ENCODE results near the gene ATXN7. TPM values are rescaled to one million over a fixed set of nuclear protein-coding genes. Genes with fewer than 3 reads are reported as not detected.

Gene ATXN7
- total RNA-seq, 4 donors from 2014 or later = 20.9 to 28.2 (median 22.6) TPM

- Histone ChIP-seq H3K4me1 (peaks cover 12 to 33% (median 29%) of the 10 kb centered on the region in 4 donors), H3K27me3 (no peaks in the 10 kb centered on the region), H3K4me3 (no peak overlapping the region), H3K9me3 (no peaks in the 10 kb centered on the region), H3K27ac (replicated peaks in 1 of 4) (peak overlapping the region in 3 of 4 donors; percentile 1 to 55 (median 33)), H3K36me3 (peaks cover 40 to 97% (median 82%) of the 10 kb centered on the region in 4 donors)
- no peak for TF ChIP-seq EP300 (IDR thresholded peaks at IDR 0.05)
- TF ChIP-seq POLR2A (IDR thresholded peaks at IDR 0.05; ENCODE audit: low read depth) = no peak
- TF ChIP-seq, protein P1, sequence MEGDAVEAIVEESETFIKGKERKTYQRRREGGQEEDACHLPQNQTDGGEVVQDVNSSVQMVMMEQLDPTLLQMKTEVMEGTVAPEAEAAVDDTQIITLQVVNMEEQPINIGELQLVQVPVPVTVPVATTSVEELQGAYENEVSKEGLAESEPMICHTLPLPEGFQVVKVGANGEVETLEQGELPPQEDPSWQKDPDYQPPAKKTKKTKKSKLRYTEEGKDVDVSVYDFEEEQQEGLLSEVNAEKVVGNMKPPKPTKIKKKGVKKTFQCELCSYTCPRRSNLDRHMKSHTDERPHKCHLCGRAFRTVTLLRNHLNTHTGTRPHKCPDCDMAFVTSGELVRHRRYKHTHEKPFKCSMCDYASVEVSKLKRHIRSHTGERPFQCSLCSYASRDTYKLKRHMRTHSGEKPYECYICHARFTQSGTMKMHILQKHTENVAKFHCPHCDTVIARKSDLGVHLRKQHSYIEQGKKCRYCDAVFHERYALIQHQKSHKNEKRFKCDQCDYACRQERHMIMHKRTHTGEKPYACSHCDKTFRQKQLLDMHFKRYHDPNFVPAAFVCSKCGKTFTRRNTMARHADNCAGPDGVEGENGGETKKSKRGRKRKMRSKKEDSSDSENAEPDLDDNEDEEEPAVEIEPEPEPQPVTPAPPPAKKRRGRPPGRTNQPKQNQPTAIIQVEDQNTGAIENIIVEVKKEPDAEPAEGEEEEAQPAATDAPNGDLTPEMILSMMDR (IDR thresholded peaks at IDR 0.05) = no peak
- no peak for TF ChIP-seq POLR2AphosphoS5 (IDR thresholded peaks at IDR 0.05)
- intact Hi-C loops (cut with DNase I) = no loop called here
- 57% methylated on average over 5 of the region's 5 CpGs for WGBS
- DNase-seq (ENCODE audit: extremely low spot score) = no peak
These were observed 148.0 kb downstream of the ATXN7 start for GRCh38 chr3:64011685-64012084.

GRCh38 chr3:64016941-64017620 lies 153.4 kb downstream of the ATXN7 start:
- H3K4me3 ChIP-seq = no peak overlapping the region
- H3K4me1 ChIP-seq = peaks cover 11 to 28% (median 20%) of the 10 kb centered on the region in 4 donors
- WGBS = 77% methylated on average over 3 of the region's 3 CpGs

GRCh38 chr3:64019271-64019670 lies 155.6 kb downstream of the ATXN7 start:
- no peak for DNase-seq (ENCODE audit: extremely low spot score)
- peaks cover 16 to 44% (median 34%) of the 10 kb centered on the region in 4 donors for H3K4me1 ChIP-seq
- TF ChIP-seq POLR2A (IDR thresholded peaks at IDR 0.05; ENCODE audit: low read depth) = no peak
- no peak for TF ChIP-seq EP300 (IDR thresholded peaks at IDR 0.05)
- TF ChIP-seq POLR2AphosphoS5 (IDR thresholded peaks at IDR 0.05) = no peak
- TF ChIP-seq, protein P1 (IDR thresholded peaks at IDR 0.05) = no peak
- WGBS = 78% methylated on average over 3 of the region's 3 CpGs
- H3K9me3 ChIP-seq = no peaks in the 10 kb centered on the region
- H3K36me3 ChIP-seq = peaks cover 15 to 72% (median 59%) of the 10 kb centered on the region in 4 donors
- no peak overlapping the region for H3K4me3 ChIP-seq
- no peaks in the 10 kb centered on the region for H3K27me3 ChIP-seq
- intact Hi-C loops (cut with DNase I) = no loop called here
- no peak overlapping the region for H3K27ac ChIP-seq (replicated peaks in 1 of 4)

More at GRCh38 chr3:64016941-64017620, 153.4 kb downstream of the ATXN7 start:
- intact Hi-C loops (cut with DNase I) = no loop called here
- Histone ChIP-seq H3K27me3 (no peaks in the 10 kb centered on the region), H3K27ac (replicated peaks in 1 of 4) (no peak overlapping the region), H3K36me3 (peaks cover 36 to 94% (median 80%) of the 10 kb centered on the region in 4 donors), H3K9me3 (no peaks in the 10 kb centered on the region)
- DNase-seq (ENCODE audit: extremely low spot score) = no peak
- TF ChIP-seq POLR2AphosphoS5 (IDR thresholded peaks at IDR 0.05) (no peak), EP300 (IDR thresholded peaks at IDR 0.05) (no peak), POLR2A (IDR thresholded peaks at IDR 0.05; ENCODE audit: low read depth) (no peak)
- TF ChIP-seq, protein P1 (IDR thresholded peaks at IDR 0.05) = no peak

GRCh38 chr3:64019879-64020278 lies 156.2 kb downstream of the ATXN7 start:
- Histone ChIP-seq H3K27ac (replicated peaks in 1 of 4) (no peak overlapping the region), H3K27me3 (no peaks in the 10 kb centered on the region), H3K4me3 (no peak overlapping the region), H3K36me3 (peaks cover 10 to 66% (median 53%) of the 10 kb centered on the region in 4 donors), H3K9me3 (no peaks in the 10 kb centered on the region), H3K4me1 (peaks cover 16 to 44% (median 34%) of the 10 kb centered on the region in 4 donors)
- intact Hi-C loops (cut with DNase I) = no loop called here
- TF ChIP-seq POLR2AphosphoS5 (IDR thresholded peaks at IDR 0.05) (no peak), EP300 (IDR thresholded peaks at IDR 0.05) (no peak), POLR2A (IDR thresholded peaks at IDR 0.05; ENCODE audit: low read depth) (no peak)
- TF ChIP-seq, protein P1 (IDR thresholded peaks at IDR 0.05) = no peak
- DNase-seq (ENCODE audit: extremely low spot score) = no peak
- 78% methylated on average over 2 of the region's 2 CpGs for WGBS

All from esophagus muscularis mucosa (tissue), 4 donors.